Measurements from ENCODE around the gene SLC6A2. TPM values are rescaled to one million over a fixed set of nuclear protein-coding genes. Genes with fewer than 3 reads are reported as not detected.

The SLC6A2 gene
- total RNA-seq, 3 donors from 2014 or later (not counting 1 experiment from before 2014, with no cell fraction given), result not detected

GRCh38 chr16:55621771-55622170 is 34.0 kb upstream of the SLC6A2 start:
- no peak for ATAC-seq
- Histone ChIP-seq H3K4me1 (ENCODE audit: control insufficient read depth, insufficient read depth, low read length) (no peaks in the 10 kb centered on the region), H3K9me3 (ENCODE audit: control insufficient read depth, insufficient read depth, low read length) (no peaks in the 10 kb centered on the region), H3K4me3 (ENCODE audit: low read length) (no peak overlapping the region), H3K27me3 (ENCODE audit: control insufficient read depth, insufficient read depth, low read length) (no peaks in the 10 kb centered on the region), H3K36me3 (ENCODE audit: control insufficient read depth, insufficient read depth, low read length) (no peaks in the 10 kb centered on the region), H3K27ac (ENCODE audit: low read length) (no peak overlapping the region)
- no peaks in the 10 kb centered on the region for H3K9me3 Mint-ChIP-seq
- intact Hi-C loops (cut with micrococcal nuclease), result no loop called here
- H3K4me3 Mint-ChIP-seq, result no peak overlapping the region
- DNase-seq, result no peak
- H3K27me3 Mint-ChIP-seq (ENCODE audit: low read depth in 2 of 2), result peaks cover 0 to 2% of the 10 kb centered on the region in 2 donors
- no peak for TF ChIP-seq CTCF (IDR thresholded peaks at IDR 0.05)
- H3K4me1 Mint-ChIP-seq, result no peaks in the 10 kb centered on the region
- no peaks in the 10 kb centered on the region for H3K36me3 Mint-ChIP-seq
- H3K27ac Mint-ChIP-seq, result no peak overlapping the region

GRCh38 chr16:55622272-55622671 is 33.5 kb upstream of the SLC6A2 start:
- no peak overlapping the region for H3K4me3 ChIP-seq (ENCODE audit: low read length)
- no peak for DNase-seq
- Mint-ChIP-seq H3K4me1 (no peaks in the 10 kb centered on the region), H3K4me3 (no peak overlapping the region), H3K27me3 (ENCODE audit: low read depth in 2 of 2) (peaks cover 0 to 2% of the 10 kb centered on the region in 2 donors), H3K9me3 (no peaks in the 10 kb centered on the region), H3K27ac (no peak overlapping the region), H3K36me3 (no peaks in the 10 kb centered on the region)
- H3K9me3 ChIP-seq (ENCODE audit: control insufficient read depth, insufficient read depth, low read length), result no peaks in the 10 kb centered on the region
- H3K36me3 ChIP-seq (ENCODE audit: control insufficient read depth, insufficient read depth, low read length), result no peaks in the 10 kb centered on the region
- no peaks in the 10 kb centered on the region for H3K4me1 ChIP-seq (ENCODE audit: control insufficient read depth, insufficient read depth, low read length)
- no peak overlapping the region for H3K27ac ChIP-seq (ENCODE audit: low read length)
- no peak for TF ChIP-seq CTCF (IDR thresholded peaks at IDR 0.05)
- 100% methylated on average over 2 of the region's 3 CpGs for WGBS (ENCODE audit: insufficient coverage)
- no peaks in the 10 kb centered on the region for H3K27me3 ChIP-seq (ENCODE audit: control insufficient read depth, insufficient read depth, low read length)
- ATAC-seq, result no peak
- intact Hi-C loops (cut with micrococcal nuclease), result no loop called here

GRCh38 chr16:55622930-55623561 is 32.7 kb upstream of the SLC6A2 start:
- 40% methylated on average over 8 of the region's 8 CpGs for WGBS (ENCODE audit: insufficient coverage)

More at GRCh38 chr16:55622930-55623561, 32.7 kb upstream of the SLC6A2 start:
- ATAC-seq (no peak), DNase-seq (no peak)
- no peak overlapping the region for H3K4me3 ChIP-seq (ENCODE audit: low read length)
- Mint-ChIP-seq H3K9me3 (no peaks in the 10 kb centered on the region), H3K4me3 (no peak overlapping the region), H3K27me3 (ENCODE audit: low read depth in 2 of 2) (peaks cover 0 to 2% of the 10 kb centered on the region in 2 donors), H3K36me3 (no peaks in the 10 kb centered on the region), H3K27ac (no peak overlapping the region), H3K4me1 (no peaks in the 10 kb centered on the region)
- intact Hi-C loops (cut with micrococcal nuclease), result no loop called here
- no peaks in the 10 kb centered on the region for H3K27me3 ChIP-seq (ENCODE audit: control insufficient read depth, insufficient read depth, low read length)
- no peaks in the 10 kb centered on the region for H3K9me3 ChIP-seq (ENCODE audit: control insufficient read depth, insufficient read depth, low read length)
- no peaks in the 10 kb centered on the region for H3K36me3 ChIP-seq (ENCODE audit: control insufficient read depth, insufficient read depth, low read length)
- no peaks in the 10 kb centered on the region for H3K4me1 ChIP-seq (ENCODE audit: control insufficient read depth, insufficient read depth, low read length)
- no peak for TF ChIP-seq CTCF (IDR thresholded peaks at IDR 0.05)
- H3K27ac ChIP-seq (ENCODE audit: low read length), result no peak overlapping the region
